NCI-H345 treated with DMSO at 0.1 percent for 48 hours (cell line): ENCODE results near the gene DNAH8.

Experiments used
- DNase-seq: peaks from one replicate; lab custom pipeline; 2025; ENCODE audit not compliant: unreplicated experiment; lab: John Stamatoyannopoulos, UW

The DNAH8 gene

GRCh38 chr6:39048481-39049399, 333.6 kb downstream of the DNAH8 start, which contains the start of gene GLP1R:
TSS of gene GLP1R (plus strand) at chr6:39048781. CDS start at chr6:39048841, 60 bp downstream.
- DNase-seq: no peak

GRCh38 chr6:39049575-39050283, 334.6 kb downstream of the DNAH8 start:
- no peak for DNase-seq

- DNase-seq: no peak
Observed at GRCh38 chr6:39050453-39051112, 335.5 kb downstream of the DNAH8 start.

DNA sequence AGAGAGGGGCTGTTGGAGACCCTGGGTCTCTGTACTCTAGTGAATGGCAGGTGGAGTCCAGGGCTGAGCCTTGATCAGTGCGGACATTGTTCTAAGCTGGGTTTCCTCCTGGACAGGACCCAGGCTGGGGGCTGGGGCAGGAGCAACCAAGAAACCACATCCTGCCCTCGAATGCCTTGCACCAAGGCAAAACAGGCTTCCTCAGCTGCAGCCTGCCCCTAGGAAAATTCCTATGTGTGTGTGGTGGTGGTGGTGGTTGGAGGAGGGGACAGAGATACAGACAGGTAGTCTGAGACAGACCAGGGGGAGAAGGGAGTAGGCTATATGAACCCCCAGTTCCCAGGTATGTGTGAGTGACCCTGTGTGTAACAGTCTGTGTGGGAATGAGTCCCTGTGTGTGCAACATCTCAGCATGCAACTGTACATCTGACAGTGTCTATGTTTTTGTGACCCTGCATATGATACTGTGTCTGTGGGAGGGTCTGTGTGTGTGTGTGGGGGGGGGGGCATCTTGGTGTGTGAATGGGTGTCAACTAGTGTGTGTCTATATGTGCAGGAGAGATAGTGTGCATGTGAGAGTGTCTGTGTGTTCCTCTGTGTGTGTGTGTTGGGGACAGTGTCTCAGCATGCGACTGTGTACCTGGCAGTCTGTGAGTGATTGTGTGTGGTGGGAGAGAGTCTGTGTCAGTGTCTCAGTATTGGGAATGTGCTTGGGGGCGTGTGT, 336.4 kb downstream of the DNAH8 start:
- DNase-seq: no peak

DNA sequence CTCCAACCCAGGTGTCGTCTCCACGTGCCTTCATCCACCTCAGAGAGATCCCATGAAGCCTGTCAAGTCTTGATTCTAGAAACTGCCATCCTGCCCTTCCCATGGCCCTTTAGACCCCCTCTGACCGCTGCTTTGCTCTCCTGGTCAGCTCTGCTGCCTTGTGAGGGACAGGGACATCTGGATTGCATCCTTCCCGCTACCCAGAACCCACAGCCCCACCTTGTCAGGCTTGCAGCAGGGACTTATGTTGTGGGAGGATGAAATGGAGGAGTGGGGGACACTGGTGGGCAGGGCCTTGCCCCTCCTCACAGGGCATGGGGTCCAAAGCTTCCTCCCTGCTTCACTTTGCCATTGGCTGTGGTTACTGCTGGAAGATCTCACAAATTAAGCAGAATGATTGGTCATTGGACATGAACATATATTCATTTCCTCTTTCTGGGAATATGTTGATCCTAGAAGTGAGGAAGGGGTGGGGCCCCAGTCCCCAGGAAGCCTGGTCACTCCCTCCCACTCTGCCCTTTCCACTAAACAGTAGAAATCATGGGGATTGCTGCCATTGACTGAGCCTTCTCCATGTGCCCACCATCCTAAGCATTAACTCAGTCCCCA, 338.0 kb downstream of the DNAH8 start:
- DNase-seq: no peak

GRCh38 chr6:39053854-39054576, 338.9 kb downstream of the DNAH8 start:
- no peak for DNase-seq

GRCh38 chr6:39054577-39055142, 339.5 kb downstream of the DNAH8 start:
- DNase-seq: no peak

DNA sequence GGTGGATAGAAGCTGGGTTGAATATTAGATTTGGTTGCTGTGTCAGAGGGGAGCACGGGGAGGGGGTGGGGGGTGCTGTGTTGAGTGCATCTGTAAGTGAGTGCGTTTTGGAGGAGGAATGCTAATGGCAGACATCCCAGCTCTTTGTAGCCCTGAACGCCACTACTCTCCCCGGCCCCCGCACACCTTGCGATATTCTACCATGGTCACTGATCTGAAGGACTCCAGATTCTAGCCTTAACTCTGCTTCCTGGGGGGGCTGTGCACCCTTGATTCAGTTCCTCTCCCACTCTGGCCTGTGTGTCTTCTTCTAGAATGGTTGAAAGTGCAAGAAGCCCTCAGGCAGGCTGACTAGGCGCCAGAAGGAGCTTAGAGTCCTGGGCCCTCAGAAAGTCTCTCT, 340.6 kb downstream of the DNAH8 start:
- DNase-seq: no peak

- DNase-seq: no peak
Observed at GRCh38 chr6:39056191-39056590, 341.1 kb downstream of the DNAH8 start.

GRCh38 chr6:39056681-39057080, 341.6 kb downstream of the DNAH8 start:
- DNase-seq: no peak

DNA sequence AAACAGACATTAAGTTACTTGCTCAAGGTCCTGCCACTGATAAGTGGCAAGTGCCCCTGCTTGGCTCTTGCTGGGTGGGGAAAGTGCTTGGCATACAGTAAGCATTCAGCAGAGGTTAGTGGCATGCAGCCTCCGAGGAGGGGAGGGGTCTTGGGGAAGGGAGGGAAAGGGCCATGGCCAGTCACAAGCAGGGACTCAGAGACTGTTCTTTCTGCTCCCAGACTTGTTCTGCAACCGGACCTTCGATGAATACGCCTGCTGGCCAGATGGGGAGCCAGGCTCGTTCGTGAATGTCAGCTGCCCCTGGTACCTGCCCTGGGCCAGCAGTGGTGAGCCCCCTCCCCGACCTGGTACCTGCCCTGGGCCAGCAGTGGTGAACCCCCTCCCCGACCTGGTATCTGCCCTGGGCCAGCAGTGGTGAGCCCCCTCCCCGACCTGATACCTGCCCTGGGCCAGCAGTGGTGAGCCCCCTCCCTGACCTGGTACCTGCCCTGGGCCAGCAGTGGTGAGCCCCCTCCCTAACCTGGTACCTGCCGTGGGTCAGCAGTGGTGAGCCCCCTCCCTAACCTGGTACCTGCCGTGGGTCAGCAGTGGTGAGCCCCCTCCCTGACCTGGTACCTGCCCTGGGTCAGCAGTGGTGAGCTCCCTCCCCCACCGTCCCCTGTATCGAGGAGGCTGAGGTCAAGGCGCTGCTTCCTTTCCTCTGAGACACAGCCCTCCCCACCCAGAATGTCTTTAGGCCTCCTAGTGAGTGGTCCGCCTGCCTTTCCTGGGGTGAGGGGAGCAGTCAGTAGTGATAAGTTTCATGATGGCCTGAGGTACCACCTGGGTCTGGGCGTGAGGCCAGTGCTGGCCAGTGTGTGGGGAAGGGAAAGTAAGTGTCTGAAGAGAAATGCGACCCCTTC, 342.4 kb downstream of the DNAH8 start:
- DNase-seq: no peak

GRCh38 chr6:39058471-39059147, 343.5 kb downstream of the DNAH8 start:
- no peak for DNase-seq

- no peak for DNase-seq
Observed at GRCh38 chr6:39059496-39060310, 344.6 kb downstream of the DNAH8 start.

GRCh38 chr6:39060467-39061160, 345.5 kb downstream of the DNAH8 start:
- DNase-seq: no peak

GRCh38 chr6:39061182-39061581, 346.1 kb downstream of the DNAH8 start:
- no peak for DNase-seq

DNA sequence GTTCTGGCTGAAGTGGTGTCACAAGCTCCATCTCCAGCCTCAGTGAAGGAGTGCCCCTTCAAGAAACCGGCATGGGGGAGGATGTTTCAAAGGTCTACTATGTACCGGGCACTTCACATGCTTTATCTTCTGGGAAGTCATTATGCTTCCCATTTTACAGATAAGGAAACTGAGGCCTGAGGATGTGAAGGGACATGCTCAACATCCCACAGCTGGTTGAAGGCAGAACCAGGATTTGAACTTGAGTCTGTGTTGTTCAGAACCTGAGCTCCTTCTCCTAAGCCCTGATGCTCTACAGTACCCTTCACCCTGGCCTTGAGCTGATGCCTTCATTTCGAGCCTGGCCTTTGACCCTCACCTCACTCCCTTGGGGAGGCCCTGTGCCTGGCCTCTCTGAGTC, 346.5 kb downstream of the DNAH8 start:
- DNase-seq: no peak
